ENCODE results near the gene MARCHF3.
"Not testable (repeated sequence)": the region's sequence is repeated elsewhere in the genome, so short reads cannot be mapped to it uniquely, and the experiment has no call there.

Gene MARCHF3

GRCh38 chr5:126866851-126867636 is 163.3 kb downstream of the MARCHF3 start:
- no peak for DNase-seq

- DNase-seq: no peak
Measured at GRCh38 chr5:126865299-126865698, 165.1 kb downstream of the MARCHF3 start.

GRCh38 chr5:126864042-126864688 is 166.2 kb downstream of the MARCHF3 start:
- DNase-seq: no peak

- DNase-seq: no peak
Measured at GRCh38 chr5:126863402-126863801, 167.0 kb downstream of the MARCHF3 start.

DNA sequence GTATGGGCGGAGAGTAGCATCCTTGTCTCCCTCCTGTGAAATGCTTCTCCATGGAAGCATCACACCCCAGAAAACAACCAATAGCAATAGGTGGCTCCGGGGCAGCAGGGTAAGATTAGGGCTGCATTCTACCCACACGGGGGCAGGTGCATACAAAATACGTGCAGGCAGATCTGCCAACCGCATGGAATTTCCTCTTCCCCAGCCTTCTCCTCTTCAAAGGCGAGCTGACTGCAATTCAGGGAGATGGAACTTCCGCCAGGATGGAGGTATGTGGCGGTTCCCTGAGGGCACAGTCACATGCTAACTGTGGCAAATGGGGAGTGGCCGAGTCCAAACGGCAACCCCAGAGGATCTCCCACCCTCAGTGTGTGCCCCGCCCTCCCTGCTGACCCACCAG is 171.9 kb downstream of the MARCHF3 start:
- peak; percentile 97 for DNase-seq

DNA sequence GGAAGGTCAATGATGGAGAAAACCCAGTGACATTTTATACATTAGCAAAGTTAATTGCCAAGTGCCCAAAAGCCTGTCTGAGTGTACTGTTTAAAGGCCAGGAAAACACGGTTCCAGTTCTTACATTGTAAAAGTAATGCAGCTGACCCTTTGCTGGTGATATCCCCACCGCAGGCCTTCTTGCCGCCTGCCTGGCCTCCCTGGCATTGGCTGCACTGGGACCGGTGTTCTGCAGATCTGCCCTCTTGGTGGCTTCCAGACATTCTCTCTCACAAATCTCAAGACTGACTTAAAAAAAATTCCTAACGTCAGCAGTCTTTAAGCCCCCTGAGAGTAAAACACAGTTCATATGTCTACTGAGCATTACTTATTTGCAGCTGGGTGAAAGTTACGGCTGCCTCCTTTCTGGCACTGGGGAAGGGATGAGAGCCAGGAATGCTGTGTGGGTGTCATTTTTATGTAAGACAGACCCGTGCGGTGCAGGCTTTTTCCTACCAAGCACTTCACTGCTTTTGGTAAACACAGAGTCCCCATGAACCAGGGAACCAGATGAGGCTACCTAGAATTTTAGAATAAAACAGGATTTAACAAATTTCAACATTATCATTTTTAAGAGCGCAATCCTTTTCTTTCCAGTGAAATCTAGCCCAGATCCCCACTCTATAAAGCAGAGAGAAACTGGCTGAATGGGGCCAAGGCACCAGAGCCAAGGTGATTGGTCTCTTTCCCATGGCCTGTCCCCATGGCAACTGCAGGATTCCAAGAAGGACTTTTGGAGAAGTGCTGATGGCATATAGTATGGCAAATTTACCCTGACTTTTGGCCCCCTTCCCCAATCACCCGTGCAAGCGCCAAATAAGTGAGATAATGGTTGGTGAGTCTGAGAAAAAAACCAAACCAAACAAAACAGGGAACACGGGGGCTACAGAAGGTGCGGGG is 172.6 kb downstream of the MARCHF3 start:
- peak; percentile 48 for DNase-seq

DNA sequence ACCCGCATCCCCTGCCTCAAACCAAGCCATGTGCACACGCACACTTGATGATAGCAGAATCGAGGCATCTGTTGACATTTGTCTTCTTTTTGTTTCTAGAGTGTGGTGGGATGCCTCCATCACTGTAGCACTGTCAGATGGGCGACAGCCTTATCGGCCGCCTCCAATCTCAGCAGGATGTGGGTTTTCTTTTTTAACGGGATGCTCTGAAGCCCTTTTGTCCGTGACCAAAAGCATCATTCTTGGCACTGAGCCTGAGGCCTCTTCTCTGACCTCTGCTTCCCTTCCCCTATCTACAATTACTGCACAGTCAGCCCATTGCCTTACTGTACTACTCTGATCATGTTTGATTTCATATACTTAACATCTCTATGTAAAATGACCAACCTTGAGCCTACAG is 175.1 kb downstream of the MARCHF3 start:
- no peak for DNase-seq

DNA sequence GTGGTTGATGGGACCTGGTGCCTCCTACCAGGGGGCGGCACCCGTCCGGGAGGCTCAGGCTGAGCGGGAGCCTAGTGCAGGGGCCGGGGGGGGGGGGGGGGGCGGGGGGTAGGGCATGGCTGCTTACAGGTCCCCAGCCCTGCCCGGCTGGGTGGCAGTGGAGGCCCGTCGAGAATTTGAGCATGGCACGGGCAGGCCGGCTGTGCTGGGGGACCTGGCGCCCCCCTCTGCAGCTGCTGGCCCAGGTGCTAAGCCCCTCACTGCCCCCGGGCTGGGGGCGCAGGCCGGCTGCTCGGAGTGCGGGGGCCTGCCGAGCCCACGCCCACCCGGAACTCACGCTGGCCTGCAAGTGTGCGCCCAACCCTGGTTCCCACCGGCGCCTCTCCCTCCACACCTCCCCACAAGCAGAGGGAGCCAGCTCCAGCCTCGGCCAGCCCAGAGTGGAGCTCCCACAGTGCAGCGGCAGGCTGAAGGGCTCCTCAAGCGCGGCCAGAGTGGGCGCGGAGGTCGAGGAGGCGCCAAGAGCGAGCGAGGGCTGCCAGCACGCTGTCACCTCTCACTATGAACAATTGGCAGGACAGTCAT is 175.7 kb downstream of the MARCHF3 start:
- no peak for DNase-seq

DNA sequence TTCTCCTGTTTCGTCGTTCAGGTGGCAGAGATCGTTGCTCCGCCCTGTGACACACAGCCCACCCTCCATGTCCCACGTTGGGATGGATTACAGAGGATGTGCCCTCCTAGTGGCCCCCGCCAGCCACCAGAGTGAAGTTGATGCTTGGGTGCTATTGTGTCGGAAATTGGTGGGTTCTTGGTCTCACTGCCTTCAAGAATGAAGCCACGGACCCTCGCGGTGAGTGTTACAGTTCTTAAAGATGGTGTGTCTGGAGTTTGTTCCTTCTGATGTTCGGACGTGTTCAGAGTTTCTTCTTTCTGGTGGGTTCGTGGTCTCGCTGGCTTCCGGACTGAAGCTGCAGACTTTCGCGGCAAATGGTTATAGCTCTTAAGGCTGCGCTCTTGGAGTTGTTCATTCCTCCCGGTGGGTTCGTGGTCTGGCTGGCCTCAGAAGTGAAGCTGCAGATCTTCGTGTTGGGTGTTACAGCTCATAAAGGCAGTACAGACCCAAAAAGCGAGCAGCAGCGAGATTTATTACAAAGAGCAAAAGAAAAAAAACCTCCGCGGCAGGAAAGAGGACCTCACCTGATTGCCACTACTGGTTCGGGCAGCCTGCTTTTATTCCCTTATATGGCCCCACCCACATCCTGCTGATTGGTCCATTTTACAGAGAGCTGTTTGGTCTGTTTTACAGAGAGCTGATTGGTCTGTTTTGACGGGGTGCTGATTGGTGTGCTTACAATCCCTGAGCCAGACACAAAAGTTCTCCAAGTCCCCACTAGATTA is 176.6 kb downstream of the MARCHF3 start:
- DNase-seq: not testable (repeated sequence)

DNA sequence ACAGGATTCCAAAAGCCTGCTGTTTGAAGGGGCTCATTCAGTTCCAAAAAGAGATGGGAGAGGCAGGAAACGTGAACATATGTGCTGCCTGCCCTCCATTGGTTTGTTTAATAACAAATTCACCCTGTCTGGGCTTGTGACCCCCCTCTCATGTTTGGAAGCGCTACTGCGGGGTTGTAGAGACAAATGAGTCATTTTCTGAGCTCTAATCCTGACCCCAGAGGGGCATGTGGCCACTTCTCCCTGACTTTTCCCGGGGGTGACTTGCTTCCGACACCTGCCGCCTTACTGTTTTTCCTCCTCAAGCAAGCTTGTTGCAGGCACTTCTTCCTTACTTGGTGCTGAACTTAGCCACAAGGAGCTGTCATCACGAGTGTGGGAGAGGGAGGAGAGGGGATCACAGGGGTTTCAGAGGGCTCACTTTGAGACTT is 177.5 kb downstream of the MARCHF3 start:
- DNase-seq: no peak

DNA sequence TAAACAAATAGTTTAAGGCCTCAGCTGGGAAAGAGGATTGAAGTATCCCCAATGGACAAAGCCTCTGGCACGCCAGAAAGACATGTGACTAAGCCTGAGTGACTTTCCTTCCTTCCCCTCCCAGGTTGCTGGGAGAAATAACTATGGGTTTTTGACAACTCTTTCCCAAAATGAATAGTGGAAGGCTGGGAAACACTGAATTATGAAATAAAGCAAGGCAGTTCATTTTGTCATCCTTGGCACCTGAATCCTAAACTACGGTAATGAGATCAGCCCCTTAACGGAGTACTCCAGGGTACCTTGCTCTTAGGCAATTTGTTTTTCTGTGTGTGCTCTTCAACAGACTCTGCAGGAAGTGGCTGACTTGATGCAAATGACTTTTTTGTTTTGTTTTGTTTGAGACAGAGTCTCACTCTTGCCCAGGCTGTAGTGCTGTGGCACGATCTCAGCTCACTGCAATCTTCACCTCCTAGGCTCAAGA is 178.2 kb downstream of the MARCHF3 start:
- no peak for DNase-seq

- no peak for DNase-seq
Measured at GRCh38 chr5:126851501-126852011, 178.8 kb downstream of the MARCHF3 start.

GRCh38 chr5:126849101-126849678 is 181.2 kb downstream of the MARCHF3 start:
- DNase-seq: no peak

DNA sequence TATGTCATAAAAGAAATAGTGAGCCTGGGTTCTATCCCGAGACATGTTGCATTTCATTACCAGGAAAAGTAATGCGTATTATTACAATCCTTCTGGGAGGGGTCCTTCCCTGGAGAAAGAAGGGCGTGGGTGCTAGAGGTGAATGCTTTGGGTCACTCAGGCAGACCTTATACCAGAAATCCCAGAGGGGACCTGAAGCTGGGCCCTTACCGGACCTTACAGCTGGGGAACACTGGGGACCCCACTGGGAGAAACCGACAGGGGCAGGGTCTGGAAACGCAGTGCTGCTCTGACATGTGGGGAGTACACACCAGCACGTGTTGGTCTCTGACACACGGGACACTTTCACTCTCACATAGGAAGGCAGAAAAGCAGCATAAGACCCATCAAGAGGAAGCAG is 182.1 kb downstream of the MARCHF3 start:
- DNase-seq: no peak

DNA sequence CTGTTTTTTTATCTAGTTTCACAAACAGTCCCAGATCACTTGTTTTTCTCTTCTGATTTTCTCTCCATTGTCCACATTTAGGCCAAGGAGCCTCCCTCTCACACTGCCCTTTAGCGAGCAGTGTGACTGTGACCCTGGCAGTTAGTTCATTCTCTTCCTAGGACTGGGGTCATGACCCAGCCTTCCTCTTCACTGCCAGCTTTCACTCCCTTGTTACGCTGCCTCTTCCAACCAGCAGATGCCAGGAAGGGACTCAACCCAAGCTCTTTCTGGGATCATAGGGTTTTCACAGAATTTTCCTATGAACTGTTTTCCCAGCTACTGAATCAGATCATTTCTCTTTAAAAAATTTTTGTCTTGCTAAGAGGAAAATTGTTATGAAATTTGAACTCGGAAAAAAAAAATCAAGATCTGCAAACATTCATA is 182.5 kb downstream of the MARCHF3 start:
- no peak for DNase-seq

- DNase-seq: no peak
Measured at GRCh38 chr5:126847456-126847820, 182.9 kb downstream of the MARCHF3 start.

- no peak for DNase-seq
Measured at GRCh38 chr5:126846744-126847455, 183.5 kb downstream of the MARCHF3 start.

- no peak for DNase-seq
Measured at GRCh38 chr5:126846344-126846743, 184.0 kb downstream of the MARCHF3 start.

DNA sequence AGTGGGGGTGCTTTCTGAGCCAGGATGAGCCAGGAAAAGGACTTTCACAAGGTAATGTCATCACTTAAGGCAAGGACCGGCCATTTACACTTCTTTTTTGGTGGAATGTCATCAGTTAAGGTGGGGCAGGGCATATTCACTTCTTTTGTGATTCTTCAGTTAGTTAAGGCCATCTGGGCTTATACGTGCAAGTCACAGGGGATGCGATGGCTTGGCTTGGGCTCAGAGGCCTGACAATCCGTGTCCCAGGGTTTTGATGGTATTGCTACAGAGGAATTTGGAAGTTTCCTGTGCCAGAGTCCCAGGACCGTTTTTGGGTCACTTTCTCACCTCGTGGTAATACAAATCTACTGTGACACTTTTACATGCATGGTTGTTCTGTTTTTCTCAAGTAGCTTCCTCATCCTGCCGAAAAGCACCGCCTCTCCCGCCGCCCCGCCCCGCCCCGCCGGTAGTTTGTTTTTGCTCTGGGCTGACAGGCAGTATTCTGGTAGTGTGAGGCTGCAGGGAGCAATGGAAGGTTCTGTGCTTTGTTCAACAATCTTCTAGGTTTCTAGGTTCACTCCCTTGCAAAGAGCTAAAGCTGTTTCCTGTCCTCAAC is 184.8 kb downstream of the MARCHF3 start:
- DNase-seq: peak; percentile 87

- not testable (repeated sequence) for DNase-seq
Measured at GRCh38 chr5:126843375-126843774, 187.0 kb downstream of the MARCHF3 start.
